Neural cell (in vitro differentiated cells): Measurements from ENCODE around the gene TTR.

Experiments
- EZH2 ChIP-seq: fragments of 200-600, 300-800 bp; shearing (Covaris generic), sonication (generic); IDR thresholded peaks from 2 replicates; pipeline ENCODE4 v1.6.1; 2014; ENCODE audit warnings: antibody characterized with exemption, low read length, borderline replicate concordance, mild to moderate bottlenecking; ENCODE audit not compliant: insufficient read depth, poor library complexity, severe bottlenecking
- TF ChIP-seq, protein P1 (sequence below): fragments of 450-650 bp; IDR thresholded peaks from 2 replicates; pipeline ENCODE4 v1.5.1; 2014; ENCODE audit warnings: antibody characterized with exemption, mild to moderate bottlenecking, moderate library complexity; ENCODE audit not compliant: poor library complexity, severe bottlenecking
- TF ChIP-seq, protein P2 (sequence below): IDR thresholded peaks from 2 replicates; pipeline ENCODE4 v1.6.1; 2012; ENCODE audit warnings: borderline replicate concordance

DNA sequence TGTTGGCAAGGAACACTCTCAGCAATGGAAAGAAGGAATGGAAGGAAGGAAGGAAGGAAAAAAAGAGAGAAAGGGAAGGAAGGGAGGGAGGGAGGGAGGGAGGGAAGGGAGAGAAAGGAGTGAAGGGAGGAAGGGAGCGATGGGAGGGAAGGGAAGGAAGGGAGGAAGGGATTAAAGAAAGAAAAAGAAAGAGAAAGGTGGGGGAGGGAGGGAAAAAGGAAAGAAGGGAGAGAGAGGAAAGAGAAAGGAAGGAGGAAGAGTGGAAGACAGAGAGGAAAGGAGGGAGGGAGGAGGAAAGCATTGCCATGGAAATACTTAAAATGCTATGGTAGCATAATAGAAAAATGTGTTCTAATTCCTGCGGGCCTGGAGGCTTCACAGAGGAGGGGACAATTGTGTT is 22.4 kb downstream of the TTR start:
- no peak for TF ChIP-seq EZH2
- TF ChIP-seq, protein P1, sequence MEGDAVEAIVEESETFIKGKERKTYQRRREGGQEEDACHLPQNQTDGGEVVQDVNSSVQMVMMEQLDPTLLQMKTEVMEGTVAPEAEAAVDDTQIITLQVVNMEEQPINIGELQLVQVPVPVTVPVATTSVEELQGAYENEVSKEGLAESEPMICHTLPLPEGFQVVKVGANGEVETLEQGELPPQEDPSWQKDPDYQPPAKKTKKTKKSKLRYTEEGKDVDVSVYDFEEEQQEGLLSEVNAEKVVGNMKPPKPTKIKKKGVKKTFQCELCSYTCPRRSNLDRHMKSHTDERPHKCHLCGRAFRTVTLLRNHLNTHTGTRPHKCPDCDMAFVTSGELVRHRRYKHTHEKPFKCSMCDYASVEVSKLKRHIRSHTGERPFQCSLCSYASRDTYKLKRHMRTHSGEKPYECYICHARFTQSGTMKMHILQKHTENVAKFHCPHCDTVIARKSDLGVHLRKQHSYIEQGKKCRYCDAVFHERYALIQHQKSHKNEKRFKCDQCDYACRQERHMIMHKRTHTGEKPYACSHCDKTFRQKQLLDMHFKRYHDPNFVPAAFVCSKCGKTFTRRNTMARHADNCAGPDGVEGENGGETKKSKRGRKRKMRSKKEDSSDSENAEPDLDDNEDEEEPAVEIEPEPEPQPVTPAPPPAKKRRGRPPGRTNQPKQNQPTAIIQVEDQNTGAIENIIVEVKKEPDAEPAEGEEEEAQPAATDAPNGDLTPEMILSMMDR: no peak
- TF ChIP-seq, protein P2, sequence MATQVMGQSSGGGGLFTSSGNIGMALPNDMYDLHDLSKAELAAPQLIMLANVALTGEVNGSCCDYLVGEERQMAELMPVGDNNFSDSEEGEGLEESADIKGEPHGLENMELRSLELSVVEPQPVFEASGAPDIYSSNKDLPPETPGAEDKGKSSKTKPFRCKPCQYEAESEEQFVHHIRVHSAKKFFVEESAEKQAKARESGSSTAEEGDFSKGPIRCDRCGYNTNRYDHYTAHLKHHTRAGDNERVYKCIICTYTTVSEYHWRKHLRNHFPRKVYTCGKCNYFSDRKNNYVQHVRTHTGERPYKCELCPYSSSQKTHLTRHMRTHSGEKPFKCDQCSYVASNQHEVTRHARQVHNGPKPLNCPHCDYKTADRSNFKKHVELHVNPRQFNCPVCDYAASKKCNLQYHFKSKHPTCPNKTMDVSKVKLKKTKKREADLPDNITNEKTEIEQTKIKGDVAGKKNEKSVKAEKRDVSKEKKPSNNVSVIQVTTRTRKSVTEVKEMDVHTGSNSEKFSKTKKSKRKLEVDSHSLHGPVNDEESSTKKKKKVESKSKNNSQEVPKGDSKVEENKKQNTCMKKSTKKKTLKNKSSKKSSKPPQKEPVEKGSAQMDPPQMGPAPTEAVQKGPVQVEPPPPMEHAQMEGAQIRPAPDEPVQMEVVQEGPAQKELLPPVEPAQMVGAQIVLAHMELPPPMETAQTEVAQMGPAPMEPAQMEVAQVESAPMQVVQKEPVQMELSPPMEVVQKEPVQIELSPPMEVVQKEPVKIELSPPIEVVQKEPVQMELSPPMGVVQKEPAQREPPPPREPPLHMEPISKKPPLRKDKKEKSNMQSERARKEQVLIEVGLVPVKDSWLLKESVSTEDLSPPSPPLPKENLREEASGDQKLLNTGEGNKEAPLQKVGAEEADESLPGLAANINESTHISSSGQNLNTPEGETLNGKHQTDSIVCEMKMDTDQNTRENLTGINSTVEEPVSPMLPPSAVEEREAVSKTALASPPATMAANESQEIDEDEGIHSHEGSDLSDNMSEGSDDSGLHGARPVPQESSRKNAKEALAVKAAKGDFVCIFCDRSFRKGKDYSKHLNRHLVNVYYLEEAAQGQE: no peak
